GM19238 (cell line): Measurements from ENCODE around the gene CYYR1.

Experiments used
- DNase-seq: peaks from one replicate; pipeline ENCODE4 v3.0.0; 2011; ENCODE audit warnings: low spot score; ENCODE audit not compliant: insufficient read length

CYYR1 gene

DNA sequence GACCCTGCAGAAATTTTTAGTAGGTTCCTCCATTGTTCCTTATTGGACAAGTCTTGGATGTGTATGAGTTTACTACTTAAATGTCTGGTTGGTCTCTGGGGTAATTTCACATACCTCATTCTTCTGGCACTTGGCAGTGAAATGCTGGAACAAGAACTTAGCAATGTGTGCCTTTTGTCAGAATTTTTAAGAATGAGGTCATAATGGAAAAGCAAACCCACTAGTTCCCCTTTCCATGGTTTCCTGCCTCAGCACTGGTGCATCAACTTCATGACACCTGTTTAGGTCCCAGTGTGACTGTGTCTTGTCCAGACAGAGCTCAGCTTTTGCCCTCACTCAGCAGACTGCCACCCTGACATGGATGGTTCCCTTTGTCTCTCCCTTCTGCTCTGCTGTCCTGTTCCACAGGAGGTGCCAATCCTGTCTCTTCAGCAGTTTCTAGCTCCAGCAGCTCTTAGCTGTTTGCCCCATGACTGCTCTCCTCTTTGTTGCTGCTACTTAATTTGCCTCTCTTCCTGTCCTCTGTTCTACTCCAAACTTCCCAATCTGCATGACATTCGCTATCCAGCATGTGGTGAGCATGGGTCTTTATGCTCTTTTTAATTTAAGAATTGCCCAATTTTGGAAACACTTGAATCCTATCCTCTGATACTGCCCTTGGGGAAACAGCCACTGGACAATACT, 135.6 kb downstream of the CYYR1 start:
- no peak for DNase-seq

DNA sequence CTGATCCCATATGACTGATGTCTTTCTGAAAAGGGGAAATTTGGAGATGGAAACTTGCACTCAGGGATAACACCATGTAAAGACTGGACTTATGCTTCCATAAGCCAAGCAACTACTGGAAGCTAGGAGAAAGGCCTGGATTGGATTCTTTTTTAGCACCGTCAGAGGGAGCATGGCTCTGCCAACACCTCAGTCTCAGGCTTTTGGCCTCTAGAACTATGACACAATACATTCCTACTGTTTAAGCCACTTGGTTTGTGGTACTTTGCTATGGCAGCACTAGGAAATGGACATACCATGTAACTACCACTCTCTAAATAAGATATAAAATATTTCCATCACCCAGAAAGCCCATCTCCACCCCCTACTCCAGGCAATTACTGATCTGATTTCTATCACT, 139.7 kb downstream of the CYYR1 start:
- DNase-seq: no peak

DNA sequence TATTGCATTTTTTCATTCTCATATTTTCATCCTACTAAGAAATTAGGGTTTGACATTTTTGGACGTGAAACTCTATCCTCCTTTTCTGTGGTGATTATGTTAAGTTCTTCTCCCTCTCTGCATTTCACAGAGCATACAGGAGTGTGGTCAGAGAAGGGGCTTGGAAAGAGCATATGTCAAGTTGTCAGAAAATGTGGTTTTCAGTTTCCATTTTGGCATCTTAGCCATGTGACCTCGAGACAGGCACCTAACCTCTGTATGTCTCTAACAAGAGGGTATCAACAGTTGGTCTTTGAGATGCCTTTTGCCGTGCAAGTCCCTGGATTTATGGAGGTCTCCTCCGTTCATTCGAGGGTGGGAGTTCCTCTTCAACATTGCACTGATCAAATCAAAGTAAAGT, 140.7 kb downstream of the CYYR1 start:
- no peak for DNase-seq

DNA sequence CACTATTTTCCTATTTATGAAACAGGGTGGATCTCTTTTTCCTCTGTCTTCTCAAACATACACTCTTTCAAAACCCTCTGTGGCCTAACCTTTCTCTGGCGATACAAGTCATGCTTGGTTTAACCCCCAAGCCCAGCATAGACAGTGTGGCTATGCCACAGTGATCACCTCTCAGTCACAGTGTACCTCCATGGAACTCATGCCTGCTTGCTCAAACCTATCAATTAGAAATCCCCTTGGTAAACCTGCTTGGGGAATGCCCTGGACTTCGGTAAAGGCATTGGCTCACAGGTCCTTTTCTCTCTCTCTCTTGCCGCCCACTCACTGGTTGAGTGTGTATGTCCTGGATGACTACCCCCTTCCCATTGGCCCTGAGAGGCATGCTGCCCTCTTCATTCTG, 147.5 kb downstream of the CYYR1 start:
- DNase-seq: no peak

DNA sequence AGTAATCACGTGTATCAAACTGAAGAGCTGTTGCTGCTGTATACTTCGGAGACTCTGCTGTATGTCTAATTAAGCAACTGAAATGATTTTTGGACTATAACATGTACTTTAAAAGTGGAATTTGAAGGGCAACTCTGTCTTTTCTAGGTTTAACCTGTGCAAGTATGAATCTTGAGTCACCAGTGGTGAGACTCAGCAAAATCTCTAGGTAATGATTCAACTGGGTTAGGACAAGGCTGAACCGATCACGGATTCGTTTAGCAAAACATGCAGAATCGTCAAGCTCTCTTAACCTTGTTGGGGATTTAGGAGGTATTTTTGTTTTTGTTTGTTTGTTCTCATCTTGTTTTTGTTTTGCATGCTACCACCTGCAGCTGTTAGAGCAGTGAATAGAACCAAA, 149.6 kb downstream of the CYYR1 start:
- DNase-seq: no peak

DNA sequence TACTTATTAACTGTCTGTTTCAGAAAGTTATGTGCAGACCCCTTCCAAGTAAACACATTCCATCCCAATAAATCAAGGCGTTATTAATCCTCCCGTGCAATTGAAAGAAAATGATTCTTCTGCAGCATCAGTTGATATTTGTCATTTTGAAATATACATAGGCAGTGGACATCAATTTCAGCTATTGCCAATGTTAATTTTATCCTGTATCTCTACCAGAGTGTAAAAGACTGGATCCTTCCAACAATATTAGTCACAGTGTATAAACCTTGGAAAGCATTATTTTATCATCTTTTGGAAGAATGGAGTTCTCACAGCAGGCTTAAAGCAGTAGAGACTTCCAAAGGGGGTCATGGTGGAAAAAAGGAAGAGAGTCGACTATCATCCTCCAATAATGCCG, 150.4 kb downstream of the CYYR1 start:
- DNase-seq: no peak

DNA sequence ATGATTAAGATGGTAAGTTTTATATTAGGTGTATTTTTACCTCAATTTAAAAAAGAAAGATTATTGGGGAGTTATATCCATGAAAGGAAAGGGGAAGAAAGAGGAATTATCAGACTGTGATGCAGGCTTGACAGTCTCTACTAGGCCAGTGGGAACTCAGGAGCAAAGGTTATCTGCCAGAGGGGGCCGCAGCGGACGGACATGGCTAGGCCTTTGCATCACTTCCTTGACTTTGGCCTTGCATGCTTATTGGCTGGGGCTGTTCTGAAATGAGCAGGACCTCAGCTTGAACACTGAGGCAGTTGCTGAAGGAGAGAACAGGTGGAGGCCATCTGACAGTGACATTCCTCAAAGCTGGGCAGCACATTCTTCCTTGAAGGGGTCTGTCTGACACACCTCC, 150.9 kb downstream of the CYYR1 start:
- no peak for DNase-seq

DNA sequence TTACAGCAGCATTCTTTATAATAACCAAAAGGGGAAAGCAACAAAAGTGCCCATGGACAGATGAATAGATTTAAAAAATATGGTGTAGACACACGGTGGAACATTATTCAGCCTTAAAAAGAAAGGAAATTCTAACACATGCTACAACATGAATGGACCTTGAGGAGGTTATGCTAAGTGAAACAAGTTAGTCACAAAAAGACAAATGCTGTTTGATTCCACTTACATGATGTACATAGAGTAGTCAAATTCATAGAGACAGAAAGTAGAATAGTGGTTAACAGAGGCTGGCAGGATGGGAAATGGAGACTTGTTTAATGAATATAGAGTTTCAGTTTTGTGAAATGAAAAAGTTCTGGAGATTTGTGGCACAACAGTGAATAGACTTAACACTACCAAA, 151.4 kb downstream of the CYYR1 start:
- no peak for DNase-seq
